ENCODE results near the gene ARMC12.
A peak's percentile ranks its signal among the peaks of the same experiment; 100 is the strongest.
"Not testable (repeated sequence)": the region's sequence is repeated elsewhere in the genome, so short reads cannot be mapped to it uniquely, and the experiment has no call there.

The ARMC12 gene

GRCh38 chr6:35736982-35737412 lies at the start of gene ARMC12:
Gene ARMC12 (plus strand): TSS chr6:35737032. CDS start chr6:35737109, 77 bp downstream.
- no peak for DNase-seq

- DNase-seq = no peak
These were observed 48.9 kb upstream of the ARMC12 start for GRCh38 chr6:35687658-35688604.

- DNase-seq = peak; percentile 20
These were observed 48.1 kb upstream of the ARMC12 start, which contains the start of gene FKBP5 for GRCh38 chr6:35688605-35689322. Gene FKBP5 (minus strand): TSS chr6:35688915. CDS start chr6:35642824, 46,091 bp downstream.

GRCh38 chr6:35690006-35690405 lies 46.8 kb upstream of the ARMC12 start:
- not testable (repeated sequence) for DNase-seq

- no peak for DNase-seq
These were observed 46.3 kb upstream of the ARMC12 start for GRCh38 chr6:35690484-35690883.

- DNase-seq = no peak
These were observed 45.6 kb upstream of the ARMC12 start for GRCh38 chr6:35691027-35691824.

- no peak for DNase-seq
These were observed 42.4 kb upstream of the ARMC12 start for GRCh38 chr6:35694462-35694861.

- not testable (repeated sequence) for DNase-seq
These were observed 38.4 kb upstream of the ARMC12 start for GRCh38 chr6:35698430-35698829.

GRCh38 chr6:35698858-35699257 lies 38.0 kb upstream of the ARMC12 start:
- DNase-seq = no peak

GRCh38 chr6:35703554-35703953 lies 33.3 kb upstream of the ARMC12 start:
- DNase-seq = no peak

- DNase-seq = no peak
These were observed 30.4 kb upstream of the ARMC12 start for GRCh38 chr6:35706468-35706867.

GRCh38 chr6:35707714-35708407 lies 29.0 kb upstream of the ARMC12 start:
- no peak for DNase-seq

GRCh38 chr6:35708585-35708984 lies 28.2 kb upstream of the ARMC12 start:
- no peak for DNase-seq

- no peak for DNase-seq
These were observed 26.5 kb upstream of the ARMC12 start for GRCh38 chr6:35710241-35710847.

GRCh38 chr6:35711731-35712130 lies 25.1 kb upstream of the ARMC12 start:
- no peak for DNase-seq

GRCh38 chr6:35713006-35713767 lies 23.6 kb upstream of the ARMC12 start:
- DNase-seq = no peak

- no peak for DNase-seq
These were observed 20.0 kb upstream of the ARMC12 start for GRCh38 chr6:35716798-35717197.

- no peak for DNase-seq
These were observed 19.1 kb upstream of the ARMC12 start for GRCh38 chr6:35717449-35718374.

GRCh38 chr6:35718375-35718736 lies 18.5 kb upstream of the ARMC12 start:
- DNase-seq = no peak

- DNase-seq = no peak
These were observed 17.9 kb upstream of the ARMC12 start for GRCh38 chr6:35718911-35719381.
